Neural cell (in vitro differentiated cells): Measurements from ENCODE around the gene PRSS38. TPM values are rescaled to one million over a fixed set of nuclear protein-coding genes. Genes with fewer than 3 reads are reported as not detected.

ENCODE experiments used
- H2AFZ ChIP-seq: fragments of 200-600, 300-800 bp; sonication (generic), shearing (Covaris generic); 2 replicates; pipeline ENCODE4 v1.6.0; 2014; ENCODE audit warnings: low read depth, mild to moderate bottlenecking, antibody characterized with exemption, low read length, moderate library complexity
- H3F3A ChIP-seq: fragments of 200-600 bp; shearing (Covaris generic); 2 replicates; pipeline ENCODE4 v1.6.1; 2016; ENCODE audit warnings: mild to moderate bottlenecking, moderate library complexity, mixed read lengths, antibody characterized with exemption, low read length; ENCODE audit not compliant: insufficient read depth, poor library complexity, severe bottlenecking
- H3K27ac ChIP-seq: fragments of 200-600, 300-800 bp; sonication (generic), shearing (Covaris generic); 2 replicates; pipeline ENCODE4 v1.5.1; 2014; ENCODE audit warnings: mild to moderate bottlenecking, low read length, moderate library complexity
- H3K27me3 ChIP-seq: fragments of 300-800, 200-600 bp; sonication (generic), shearing (Covaris generic); 2 replicates; pipeline ENCODE4 v1.6.0; 2014; ENCODE audit warnings: mild to moderate bottlenecking, low read depth, low read length, moderate library complexity; ENCODE audit not compliant: insufficient read depth
- H3K36me3 ChIP-seq: fragments of 300-800, 200-600 bp; sonication (generic), shearing (Covaris generic); 2 replicates; pipeline ENCODE4 v1.5.1; 2014; ENCODE audit warnings: mild to moderate bottlenecking, antibody characterized with exemption, low read length, moderate library complexity; ENCODE audit not compliant: insufficient read depth
- H3K4me2 ChIP-seq: fragments of 300-800, 200-600 bp; sonication (generic), shearing (Covaris generic); 2 replicates; pipeline ENCODE4 v1.6.0; 2014; ENCODE audit warnings: mild to moderate bottlenecking, low read length
- H3K4me3 ChIP-seq: fragments of 300-800, 200-600 bp; sonication (generic), shearing (Covaris generic); 2 replicates; pipeline ENCODE4 v1.5.1; 2014; ENCODE audit warnings: mild to moderate bottlenecking, low read length, moderate library complexity
- H3K79me2 ChIP-seq: fragments of 200-600 bp; shearing (Covaris generic); replicated peaks from 2 replicates; pipeline ENCODE4 v1.6.0; 2014; ENCODE audit warnings: mild to moderate bottlenecking, low read length, moderate library complexity; ENCODE audit not compliant: insufficient read depth
- H3K9ac ChIP-seq: fragments of 300-800, 200-600 bp; sonication (generic), shearing (Covaris generic); 2 replicates; pipeline ENCODE4 v1.6.1; 2016; ENCODE audit warnings: mild to moderate bottlenecking, low read length, mixed read lengths
- H3K9me2 ChIP-seq: fragments of 200-600 bp; shearing (Covaris generic); 2 replicates; pipeline ENCODE4 v1.6.1; 2016; ENCODE audit warnings: mild to moderate bottlenecking, low read length, mixed read lengths; ENCODE audit not compliant: insufficient read depth
- H3K9me3 ChIP-seq: fragments of 200-600, 300-800 bp; sonication (generic), shearing (Covaris generic); 2 replicates; pipeline ENCODE4 v1.6.1; 2016; ENCODE audit warnings: mild to moderate bottlenecking, mixed run types, low read length, moderate library complexity, mixed read lengths
- H4K20me1 ChIP-seq: fragments of 200-600 bp; shearing (Covaris generic); 2 replicates; pipeline ENCODE4 v1.6.1; 2016; ENCODE audit warnings: mild to moderate bottlenecking, mixed run types; ENCODE audit not compliant: insufficient read depth
- CTCF ChIP-seq: fragments of 450-650 bp; IDR thresholded peaks from 2 replicates; pipeline ENCODE4 v1.5.1; 2014; ENCODE audit warnings: antibody characterized with exemption, mild to moderate bottlenecking, moderate library complexity; ENCODE audit not compliant: poor library complexity, severe bottlenecking
- EP300 ChIP-seq: fragments of 450-650 bp; conservative IDR thresholded peaks from 2 replicates; pipeline ENCODE4 v1.6.1; 2014; ENCODE audit warnings: antibody characterized with exemption, mild to moderate bottlenecking, moderate library complexity; ENCODE audit not compliant: poor library complexity, severe bottlenecking
- MXI1 ChIP-seq: fragments of 450-650 bp; conservative IDR thresholded peaks from 2 replicates; pipeline ENCODE4 v1.6.1; 2014; ENCODE audit warnings: antibody characterized with exemption, mild to moderate bottlenecking; ENCODE audit not compliant: poor library complexity, severe bottlenecking
- POLR2AphosphoS5 ChIP-seq: IDR thresholded peaks from 2 replicates; pipeline ENCODE4 v1.6.1; 2012
- RAD21 ChIP-seq: fragments of 450-650 bp; conservative IDR thresholded peaks from 2 replicates; pipeline ENCODE4 v1.6.1; 2014; ENCODE audit warnings: antibody characterized with exemption, mild to moderate bottlenecking, moderate library complexity
- REST ChIP-seq: IDR thresholded peaks from 2 replicates; pipeline ENCODE4 v1.6.1; 2012; ENCODE audit warnings: borderline replicate concordance
- SMC3 ChIP-seq: fragments of 450-650 bp; conservative IDR thresholded peaks from 2 replicates; pipeline ENCODE4 v1.6.1; 2014; ENCODE audit warnings: antibody characterized with exemption, mild to moderate bottlenecking, moderate library complexity; ENCODE audit not compliant: poor library complexity
- TAF1 ChIP-seq: IDR thresholded peaks from 2 replicates; pipeline ENCODE4 v1.6.1; 2012; ENCODE audit warnings: low read depth
- polyA plus RNA-seq: library from polyadenylated mRNA; depleted of rRNA; stranded (reverse); fragments of >200 nt; gene quantifications from 2 replicates; pipeline ENCODE4 v1.2.3, GENCODE V29; 2014

The PRSS38 gene
- polyA plus RNA-seq, 1 donor from 2014 or later = not detected

- Histone ChIP-seq H3K27ac (no peak overlapping the region), H3K4me3 (no peak overlapping the region), H4K20me1 (no peaks in the 10 kb centered on the region), H3K36me3 (no peaks in the 10 kb centered on the region), H3K9me3 (no peaks in the 10 kb centered on the region), H3K79me2 (no peaks in the 10 kb centered on the region), H2AFZ (no peak overlapping the region), H3F3A (no peaks in the 10 kb centered on the region), H3K4me2 (no peak overlapping the region), H3K9ac (no peak overlapping the region), H3K9me2 (no peaks in the 10 kb centered on the region), H3K27me3 (no peaks in the 10 kb centered on the region)
- TF ChIP-seq EP300 (no peak), POLR2AphosphoS5 (no peak), MXI1 (no peak), TAF1 (no peak)
Measured at GRCh38 chr1:227886503-227886961, 71.1 kb downstream of the PRSS38 start.

GRCh38 chr1:227886993-227887696, 71.7 kb downstream of the PRSS38 start:
- H3K9ac ChIP-seq = no peak overlapping the region

GRCh38 chr1:227887697-227888403, 72.4 kb downstream of the PRSS38 start:
- Histone ChIP-seq H3F3A (no peaks in the 10 kb centered on the region), H2AFZ (no peak overlapping the region), H3K9me3 (no peaks in the 10 kb centered on the region), H4K20me1 (no peaks in the 10 kb centered on the region), H3K36me3 (no peaks in the 10 kb centered on the region), H3K79me2 (no peaks in the 10 kb centered on the region), H3K27me3 (no peaks in the 10 kb centered on the region), H3K9ac (no peak overlapping the region), H3K9me2 (no peaks in the 10 kb centered on the region), H3K27ac (no peak overlapping the region), H3K4me2 (no peak overlapping the region), H3K4me3 (no peak overlapping the region)
- no peak for TF ChIP-seq SMC3
- TF ChIP-seq REST = no peak
- no peak for TF ChIP-seq TAF1
- TF ChIP-seq EP300 = no peak
- TF ChIP-seq POLR2AphosphoS5 = no peak

More at GRCh38 chr1:227886993-227887696, 71.7 kb downstream of the PRSS38 start:
- H3K27ac ChIP-seq = no peak overlapping the region
- H3K79me2 ChIP-seq = no peaks in the 10 kb centered on the region
- no peaks in the 10 kb centered on the region for H3F3A ChIP-seq
- no peak overlapping the region for H3K4me3 ChIP-seq
- H2AFZ ChIP-seq = no peak overlapping the region
- H3K9me2 ChIP-seq = no peaks in the 10 kb centered on the region
- H3K27me3 ChIP-seq = no peaks in the 10 kb centered on the region
- no peak for TF ChIP-seq CTCF
- no peak for TF ChIP-seq MXI1
- no peak for TF ChIP-seq RAD21
- TF ChIP-seq SMC3 = no peak
- TF ChIP-seq TAF1 = no peak
- no peak for TF ChIP-seq POLR2AphosphoS5
- no peaks in the 10 kb centered on the region for H4K20me1 ChIP-seq
- no peaks in the 10 kb centered on the region for H3K9me3 ChIP-seq
- H3K36me3 ChIP-seq = no peaks in the 10 kb centered on the region
- no peak overlapping the region for H3K4me2 ChIP-seq
